ENCODE results near the gene DIPK1B. TPM values are rescaled to one million over a fixed set of nuclear protein-coding genes. Genes with fewer than 3 reads are reported as not detected.

Gene DIPK1B
- polyA plus RNA-seq, 3 donors: 0.10 TPM; not detected in 2

- no peak for DNase-seq
- intact Hi-C loops (cut with micrococcal nuclease): no loop called here
- H3K4me2 ChIP-seq (replicated peaks; ENCODE audit: extremely low read depth, low read length, poor library complexity, severe bottlenecking): no peak overlapping the region
- H3K79me2 ChIP-seq (ENCODE audit: insufficient read depth, low read length): no peaks in the 10 kb centered on the region
- H3K9me3 Mint-ChIP-seq: peaks cover 0 to 12% (median 7%) of the 10 kb centered on the region in 7 donors
- H3K4me3 Mint-ChIP-seq: peak overlapping the region in 1 of 2 donors; percentile 78
- peaks cover 4 to 19% of the 10 kb centered on the region in 2 donors for H3K4me1 ChIP-seq (ENCODE audit: control insufficient read depth in 1 of 2, insufficient read depth in 2 of 2, low read length in 2 of 2)
- no peak for TF ChIP-seq CTCF (IDR thresholded peaks at IDR 0.05)
- no peak overlapping the region for H3K4me3 ChIP-seq (replicated peaks in 1 of 3; ENCODE audit: low read depth in 2 of 3, low read length in 3 of 3)
- peaks cover 8% of the 10 kb centered on the region for H3K4me1 Mint-ChIP-seq
- no peak overlapping the region for H3K9ac ChIP-seq (ENCODE audit: insufficient read depth, low read length, poor library complexity, severe bottlenecking)
- no peak overlapping the region for H2AFZ ChIP-seq (ENCODE audit: insufficient read depth, low read depth, low read length, poor library complexity, severe bottlenecking)
- H3K27me3 ChIP-seq (ENCODE audit: control insufficient read depth in 2 of 2, insufficient read depth in 2 of 2, low read length in 2 of 2): peaks cover 57 to 84% of the 10 kb centered on the region in 2 donors
- peaks cover 73 to 90% (median 84%) of the 10 kb centered on the region in 3 donors for H3K27me3 Mint-ChIP-seq (ENCODE audit: low read depth in 3 of 3)
- H4K20me1 ChIP-seq (ENCODE audit: insufficient read depth, low read length): no peaks in the 10 kb centered on the region
- H3K27ac ChIP-seq (ENCODE audit: low read depth in 1 of 2, low read length in 2 of 2): no peak overlapping the region
- no peak overlapping the region for H3K27ac Mint-ChIP-seq
- H3K36me3 Mint-ChIP-seq: no peaks in the 10 kb centered on the region
- WGBS (ENCODE audit: insufficient coverage): 51% methylated on average over 26 of the region's 27 CpGs
- no peaks in the 10 kb centered on the region for H3K36me3 ChIP-seq (replicated peaks in 1 of 2; ENCODE audit: control insufficient read depth in 1 of 2, insufficient read depth in 2 of 2, low read length in 2 of 2)
- peaks cover 0 to 4% of the 10 kb centered on the region in 2 donors for H3K9me3 ChIP-seq (replicated peaks in 1 of 2; ENCODE audit: control insufficient read depth in 1 of 2, insufficient read depth in 1 of 2, low read length in 2 of 2)
Observed at GRCh38 chr9:136664000-136664915, 48.1 kb upstream of the DIPK1B start.

GRCh38 chr9:136665111-136665703 lies 47.2 kb upstream of the DIPK1B start:
- Mint-ChIP-seq H3K4me1 (peaks cover 8% of the 10 kb centered on the region), H3K27me3 (ENCODE audit: low read depth in 3 of 3) (peaks cover 73 to 89% (median 75%) of the 10 kb centered on the region in 3 donors), H3K36me3 (no peaks in the 10 kb centered on the region), H3K27ac (no peak overlapping the region), H3K9me3 (peaks cover 0 to 12% (median 7%) of the 10 kb centered on the region in 7 donors), H3K4me3 (peak overlapping the region; percentile 67 to 78)
- Histone ChIP-seq H3K4me3 (replicated peaks in 1 of 3; ENCODE audit: low read depth in 2 of 3, low read length in 3 of 3) (peak overlapping the region in 1 of 3 experiments; percentile 61), H3K4me2 (replicated peaks; ENCODE audit: extremely low read depth, low read length, poor library complexity, severe bottlenecking) (peak overlapping the region; percentile 65), H3K9ac (ENCODE audit: insufficient read depth, low read length, poor library complexity, severe bottlenecking) (no peak overlapping the region), H3K36me3 (replicated peaks in 1 of 2; ENCODE audit: control insufficient read depth in 1 of 2, insufficient read depth in 2 of 2, low read length in 2 of 2) (no peaks in the 10 kb centered on the region), H3K79me2 (ENCODE audit: insufficient read depth, low read length) (no peaks in the 10 kb centered on the region), H2AFZ (ENCODE audit: insufficient read depth, low read depth, low read length, poor library complexity, severe bottlenecking) (peak overlapping the region; percentile 29), H3K27me3 (ENCODE audit: control insufficient read depth in 2 of 2, insufficient read depth in 2 of 2, low read length in 2 of 2) (peaks cover 50 to 84% of the 10 kb centered on the region in 2 donors), H4K20me1 (ENCODE audit: insufficient read depth, low read length) (no peaks in the 10 kb centered on the region), H3K27ac (ENCODE audit: low read depth in 1 of 2, low read length in 2 of 2) (no peak overlapping the region), H3K9me3 (replicated peaks in 1 of 2; ENCODE audit: control insufficient read depth in 1 of 2, insufficient read depth in 1 of 2, low read length in 2 of 2) (peaks cover 0 to 1% of the 10 kb centered on the region in 2 donors), H3K4me1 (ENCODE audit: control insufficient read depth in 1 of 2, insufficient read depth in 2 of 2, low read length in 2 of 2) (peaks cover 4 to 19% of the 10 kb centered on the region in 2 donors)
- under 1% methylated on average over 49 of the region's 49 CpGs for WGBS (ENCODE audit: insufficient coverage)
- peak in 2 of 3 donors; percentile 21 to 42 for DNase-seq
- intact Hi-C loops (cut with micrococcal nuclease): no loop called here
- TF ChIP-seq CTCF (IDR thresholded peaks at IDR 0.05): peak; percentile 66

Measured in CD14-positive monocyte (primary cell).